ENCODE measurements around the gene PLA2G6. TPM values are rescaled to one million over a fixed set of nuclear protein-coding genes. Genes with fewer than 3 reads are reported as not detected.

Gene PLA2G6
- total and polyA plus RNA-seq, 2 experiments from 2014 or later: 28.2 to 30.2 TPM

GRCh38 chr22:38086942-38087341, 94.7 kb downstream of the PLA2G6 start:
- Histone ChIP-seq H3K27me3 (peaks cover 9% of the 10 kb centered on the region), H2AFZ (no peak overlapping the region), H3K9me2 (replicated peaks; ENCODE audit: insufficient read depth) (no peaks in the 10 kb centered on the region), H3K36me3 (replicated peaks; ENCODE audit: insufficient read depth, low read depth) (no peaks in the 10 kb centered on the region), H3K4me1 (ENCODE audit: insufficient read depth) (no peaks in the 10 kb centered on the region), H3K27ac (no peak overlapping the region), H3K9me3 (ENCODE audit: low read depth) (no peaks in the 10 kb centered on the region), H4K20me1 (ENCODE audit: insufficient read depth, poor library complexity, severe bottlenecking) (no peaks in the 10 kb centered on the region), H3K79me2 (no peaks in the 10 kb centered on the region), H3K4me2 (no peak overlapping the region), H3K4me3 (no peak overlapping the region)
- 92% methylated on average over 13 of the region's 13 CpGs for WGBS (ENCODE audit: low lambda C conversion rate, missing lambda C conversion rate)
- TF ChIP-seq CTCF (IDR thresholded peaks at IDR 0.05; ENCODE audit: poor library complexity): no peak
- no peak for TF ChIP-seq EZH2 (IDR thresholded peaks at IDR 0.05; ENCODE audit: borderline replicate concordance)
- TF ChIP-seq EZH2phosphoT487 (IDR thresholded peaks at IDR 0.05; ENCODE audit: low read depth, severe bottlenecking, unreplicated experiment): no peak
- no peak for DNase-seq (ENCODE audit: low spot score)

- Histone ChIP-seq H3K4me1 (ENCODE audit: insufficient read depth) (peaks cover 6% of the 10 kb centered on the region), H3K79me2 (no peaks in the 10 kb centered on the region), H3K4me3 (no peak overlapping the region), H3K36me3 (replicated peaks; ENCODE audit: insufficient read depth, low read depth) (no peaks in the 10 kb centered on the region), H3K4me2 (no peak overlapping the region), H3K27ac (no peak overlapping the region), H3K9me3 (ENCODE audit: low read depth) (no peaks in the 10 kb centered on the region), H4K20me1 (ENCODE audit: insufficient read depth, poor library complexity, severe bottlenecking) (no peaks in the 10 kb centered on the region), H2AFZ (no peak overlapping the region), H3K9me2 (replicated peaks; ENCODE audit: insufficient read depth) (no peaks in the 10 kb centered on the region), H3K27me3 (peaks cover 14% of the 10 kb centered on the region)
- 86% methylated on average over 23 of the region's 25 CpGs for WGBS (ENCODE audit: low lambda C conversion rate, missing lambda C conversion rate)
- no peak for DNase-seq (ENCODE audit: low spot score)
- no peak for TF ChIP-seq EZH2 (IDR thresholded peaks at IDR 0.05; ENCODE audit: borderline replicate concordance)
- TF ChIP-seq EZH2phosphoT487 (IDR thresholded peaks at IDR 0.05; ENCODE audit: low read depth, severe bottlenecking, unreplicated experiment): no peak
- TF ChIP-seq CTCF (IDR thresholded peaks at IDR 0.05; ENCODE audit: poor library complexity): no peak
Observed at GRCh38 chr22:38086001-38086845, 95.4 kb downstream of the PLA2G6 start.

GRCh38 chr22:38085501-38085900, 96.1 kb downstream of the PLA2G6 start:
- no peaks in the 10 kb centered on the region for H3K79me2 ChIP-seq
- H3K4me2 ChIP-seq: no peak overlapping the region
- no peak overlapping the region for H3K27ac ChIP-seq
- H2AFZ ChIP-seq: no peak overlapping the region
- H3K9me3 ChIP-seq (ENCODE audit: low read depth): no peaks in the 10 kb centered on the region
- no peak overlapping the region for H3K4me3 ChIP-seq
- H3K27me3 ChIP-seq: peaks cover 14% of the 10 kb centered on the region
- H3K4me1 ChIP-seq (ENCODE audit: insufficient read depth): peaks cover 11% of the 10 kb centered on the region
- no peaks in the 10 kb centered on the region for H3K36me3 ChIP-seq (replicated peaks; ENCODE audit: insufficient read depth, low read depth)
- H4K20me1 ChIP-seq (ENCODE audit: insufficient read depth, poor library complexity, severe bottlenecking): no peaks in the 10 kb centered on the region
- TF ChIP-seq EZH2 (IDR thresholded peaks at IDR 0.05; ENCODE audit: borderline replicate concordance) (no peak), CTCF (IDR thresholded peaks at IDR 0.05; ENCODE audit: poor library complexity) (no peak), EZH2phosphoT487 (IDR thresholded peaks at IDR 0.05; ENCODE audit: low read depth, severe bottlenecking, unreplicated experiment) (no peak)
- 80% methylated on average over 4 of the region's 5 CpGs for WGBS (ENCODE audit: low lambda C conversion rate, missing lambda C conversion rate)
- DNase-seq (ENCODE audit: low spot score): no peak
- no peaks in the 10 kb centered on the region for H3K9me2 ChIP-seq (replicated peaks; ENCODE audit: insufficient read depth)

Measured in hepatocyte (in vitro differentiated cells).